CD4-positive, alpha-beta T cell treated with Interleukin-1 beta for 1 hour (primary cell): ENCODE results near the gene PPFIA1.

Experiments
- DNase-seq, 2 donors: peaks; one replicate each; pipeline ENCODE4 v3.0.0-alpha.2; 2020 to 2022

The PPFIA1 gene

DNA sequence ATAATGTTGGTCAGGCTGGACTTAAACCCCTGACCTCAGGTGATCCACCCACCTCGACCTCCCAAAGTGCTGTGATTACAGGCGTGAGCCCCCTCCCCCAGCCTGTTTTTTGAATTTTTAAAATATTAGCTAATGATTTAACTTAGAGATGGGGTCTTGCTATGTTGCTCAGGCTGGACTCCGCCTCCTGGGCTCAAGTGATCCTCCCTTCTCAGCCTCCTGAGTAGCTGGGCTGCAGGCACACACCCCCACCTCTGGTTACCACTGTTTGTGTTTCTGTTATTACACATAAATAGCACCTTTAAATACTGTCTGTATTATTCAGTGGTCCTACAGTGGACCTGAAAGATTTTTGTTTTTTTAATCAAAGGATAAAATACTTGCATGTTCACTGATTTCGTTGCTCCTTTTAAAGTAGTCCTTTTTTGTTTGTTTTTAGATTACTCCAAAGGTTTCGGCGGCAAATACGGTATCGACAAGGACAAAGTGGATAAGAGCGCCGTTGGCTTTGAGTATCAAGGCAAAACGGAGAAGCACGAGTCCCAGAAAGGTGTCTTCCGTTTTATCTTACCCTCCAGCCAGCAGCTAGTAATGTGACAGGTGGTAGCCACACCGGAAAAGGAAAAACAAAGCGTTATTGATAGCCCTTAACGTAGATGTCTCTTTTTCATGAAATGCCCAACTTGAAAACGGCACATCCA lies 149.0 kb downstream of the PPFIA1 start:
- DNase-seq: no peak

DNA sequence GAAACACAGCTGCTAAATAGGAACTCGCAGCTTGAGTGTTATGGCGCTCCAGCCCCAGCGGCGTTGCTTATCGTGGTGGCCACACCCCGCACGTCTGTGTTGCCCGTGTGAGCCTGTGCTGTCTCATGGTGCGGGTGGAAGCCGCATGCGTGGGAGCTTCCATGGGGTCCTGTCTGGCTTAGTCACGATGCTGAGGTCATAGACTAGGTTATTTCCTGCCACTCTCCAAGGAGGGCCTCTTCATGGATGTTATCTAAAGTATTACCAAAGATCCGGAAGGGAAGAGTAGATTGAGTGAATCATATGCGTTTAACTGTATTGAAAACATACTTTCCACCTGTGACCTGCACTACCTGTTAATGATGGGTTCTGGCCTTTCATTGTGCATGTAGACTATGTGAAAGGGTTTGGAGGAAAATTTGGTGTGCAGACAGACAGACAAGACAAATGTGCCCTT lies 149.5 kb downstream of the PPFIA1 start:
- DNase-seq: no peak

DNA sequence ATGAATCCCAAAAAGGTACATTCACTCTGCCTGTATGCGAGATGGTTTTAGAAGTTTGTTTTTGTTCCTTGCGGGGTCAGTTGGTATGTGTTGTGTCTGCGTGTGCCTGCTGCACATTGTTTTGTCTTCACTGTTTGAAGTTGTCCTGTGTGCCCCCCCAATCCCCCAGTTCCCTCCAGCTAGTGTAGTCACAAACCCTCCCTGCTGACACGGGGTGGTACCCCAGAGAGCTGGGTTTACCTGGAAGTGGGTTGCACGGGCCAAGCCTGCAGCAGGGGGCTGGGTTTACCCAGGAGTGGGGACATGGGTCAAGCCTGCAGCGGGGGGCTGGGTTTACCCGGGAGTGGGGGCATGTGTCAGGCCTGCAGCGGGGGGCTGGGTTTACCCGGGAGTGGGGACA lies 150.0 kb downstream of the PPFIA1 start:
- no peak for DNase-seq

DNA sequence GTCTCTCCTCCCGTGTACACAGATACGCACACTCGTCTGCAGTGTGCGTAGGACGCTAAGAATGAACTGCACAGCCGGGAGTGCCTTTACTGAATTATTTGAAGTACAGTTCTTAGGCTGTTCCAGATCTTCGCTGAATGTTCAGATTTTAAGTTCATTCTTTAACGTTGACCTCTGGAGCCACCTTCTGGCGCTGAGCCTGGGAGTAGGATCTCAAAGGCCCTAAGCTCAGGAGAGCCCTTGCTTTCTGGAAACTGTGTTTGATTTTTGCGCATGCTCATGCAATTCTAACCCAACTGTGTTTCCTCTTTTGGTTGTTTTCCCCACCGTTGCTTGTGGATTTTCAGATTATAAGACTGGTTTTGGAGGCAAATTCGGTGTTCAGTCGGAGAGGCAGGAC lies 150.6 kb downstream of the PPFIA1 start:
- DNase-seq: no peak

DNA sequence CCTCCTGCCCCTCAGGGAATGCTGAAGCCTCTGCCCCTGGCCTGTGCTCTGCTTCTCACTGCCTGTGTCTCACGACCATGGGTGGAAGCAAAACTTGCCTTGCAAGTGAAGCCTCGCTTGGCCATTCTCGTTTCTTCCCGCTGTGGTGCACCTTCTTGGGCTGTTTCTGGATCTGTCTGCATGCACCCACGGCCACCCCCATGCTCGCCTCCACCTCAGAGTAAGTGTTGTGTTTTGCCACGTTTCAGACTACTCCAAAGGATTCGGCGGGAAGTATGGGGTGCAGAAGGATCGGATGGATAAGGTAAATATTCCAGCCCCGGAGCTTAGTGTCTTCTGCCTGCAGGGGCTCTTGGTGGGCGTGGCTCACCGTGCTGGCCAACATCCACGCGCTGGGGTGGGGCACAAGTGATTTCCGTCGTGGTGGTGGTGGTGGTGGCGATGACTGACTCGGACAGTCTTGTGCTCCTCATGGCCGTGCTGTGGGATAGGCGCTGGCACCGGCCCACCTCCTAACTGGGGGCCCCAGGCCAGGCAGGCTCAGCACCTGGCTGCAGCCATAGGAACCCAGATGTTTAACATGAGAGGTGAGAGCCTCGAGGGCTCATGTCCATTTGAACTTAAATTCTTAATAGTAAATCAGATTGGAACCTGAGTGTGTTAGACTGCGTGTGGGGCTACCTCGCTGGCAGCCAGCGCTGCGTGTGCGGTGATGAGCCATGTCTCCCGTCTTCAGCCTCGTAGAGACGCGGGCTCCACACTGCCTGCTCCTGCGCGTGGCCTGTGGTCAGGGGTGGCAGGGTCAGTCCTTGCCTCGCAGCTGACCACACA lies 152.4 kb downstream of the PPFIA1 start:
- no peak for DNase-seq

DNA sequence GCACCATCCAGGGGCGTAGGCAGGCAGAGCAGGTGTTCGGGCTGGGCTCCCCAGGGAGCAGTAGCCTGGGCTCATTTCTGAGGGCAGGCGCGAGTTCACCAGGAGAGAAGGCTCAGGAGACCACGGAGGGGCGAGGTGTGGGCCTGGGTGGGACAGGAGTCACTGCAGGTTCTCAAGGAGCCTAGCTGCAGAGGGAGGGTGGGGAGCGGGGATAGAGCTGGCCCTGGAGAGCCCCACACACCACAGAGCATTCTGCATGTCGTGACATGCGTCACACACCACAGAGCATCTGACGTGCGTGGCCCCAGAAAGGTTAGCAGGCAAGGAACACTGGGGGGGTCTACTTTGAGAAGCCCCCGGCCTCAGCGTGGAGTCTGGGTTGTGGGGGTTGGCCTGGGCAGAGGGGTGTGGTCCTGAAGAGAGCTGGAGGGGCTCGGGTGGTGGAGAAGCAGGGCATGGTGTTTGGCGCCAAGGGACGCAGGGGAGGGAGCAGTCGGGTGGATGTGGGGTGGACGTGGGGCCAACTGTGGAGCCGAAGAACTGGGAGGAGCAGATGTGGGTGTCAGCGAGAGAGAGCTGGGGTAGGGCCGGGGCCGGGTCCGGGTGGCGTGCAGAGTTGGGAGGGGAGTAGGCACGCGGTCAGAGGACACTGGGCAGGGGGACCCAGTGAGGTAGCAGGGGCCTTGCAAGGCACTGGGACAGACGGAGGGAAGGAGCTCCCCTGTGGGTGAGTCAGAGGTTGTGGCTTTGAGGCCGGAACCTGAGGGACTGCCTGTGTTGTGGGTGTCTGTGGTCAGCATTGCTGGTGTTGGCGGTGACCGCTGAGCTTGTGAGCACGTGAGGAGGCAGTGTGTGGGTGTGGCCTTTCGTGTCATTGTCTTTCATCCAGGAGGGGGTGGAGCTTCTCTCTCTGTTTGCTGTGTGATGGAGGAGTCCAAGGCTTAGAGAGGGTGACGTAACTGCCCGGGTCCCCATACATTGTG lies 153.3 kb downstream of the PPFIA1 start:
- peak; percentile 39 to 71 for DNase-seq

DNA sequence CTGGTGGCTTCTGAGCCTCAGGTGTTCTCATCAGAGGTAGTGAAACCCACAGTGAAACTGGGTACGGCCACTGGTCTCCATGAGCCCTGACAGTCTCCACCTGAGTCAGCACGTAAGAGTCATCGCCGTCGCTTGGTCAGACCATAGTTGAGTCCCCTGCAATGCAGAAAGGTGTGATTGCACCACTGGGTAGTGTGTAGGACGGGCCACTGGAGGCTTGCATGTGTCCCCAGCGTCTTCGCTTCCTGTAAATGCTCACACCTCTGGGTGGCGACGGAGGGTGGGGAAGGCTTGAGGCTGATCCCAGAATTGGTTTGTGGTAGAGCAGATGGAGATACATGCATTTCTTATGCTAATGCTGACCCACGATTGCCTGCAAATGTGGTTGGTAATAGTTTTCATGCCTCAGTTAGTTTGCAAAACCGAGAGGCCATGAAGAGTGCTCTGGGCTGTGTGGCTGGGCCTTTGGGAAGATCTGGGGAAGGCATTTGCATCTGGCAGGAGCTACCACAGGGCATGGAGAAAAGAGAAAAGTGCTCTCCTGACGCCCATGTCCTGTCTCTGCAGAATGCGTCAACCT lies 154.4 kb downstream of the PPFIA1 start:
- DNase-seq: no peak

DNA sequence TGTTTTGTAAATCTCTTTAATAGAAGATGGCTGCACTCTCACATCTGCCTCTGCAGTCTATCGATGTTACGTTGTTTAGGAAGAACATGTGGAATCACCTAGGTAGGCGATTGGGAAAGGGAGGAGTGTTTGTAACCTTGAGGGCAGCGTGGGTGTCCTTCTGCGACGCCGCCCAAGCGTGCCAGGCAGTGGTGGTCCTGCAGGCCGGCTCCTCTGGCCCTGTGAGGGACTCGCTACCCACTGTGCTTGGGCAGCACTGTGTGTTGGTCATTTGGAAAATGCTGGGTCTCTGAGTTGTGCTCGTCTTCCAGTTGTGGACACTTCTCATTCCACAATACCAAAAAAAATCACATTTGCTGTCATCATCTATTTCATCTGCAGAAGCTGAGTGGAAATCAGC lies 156.9 kb downstream of the PPFIA1 start:
- no peak for DNase-seq

DNA sequence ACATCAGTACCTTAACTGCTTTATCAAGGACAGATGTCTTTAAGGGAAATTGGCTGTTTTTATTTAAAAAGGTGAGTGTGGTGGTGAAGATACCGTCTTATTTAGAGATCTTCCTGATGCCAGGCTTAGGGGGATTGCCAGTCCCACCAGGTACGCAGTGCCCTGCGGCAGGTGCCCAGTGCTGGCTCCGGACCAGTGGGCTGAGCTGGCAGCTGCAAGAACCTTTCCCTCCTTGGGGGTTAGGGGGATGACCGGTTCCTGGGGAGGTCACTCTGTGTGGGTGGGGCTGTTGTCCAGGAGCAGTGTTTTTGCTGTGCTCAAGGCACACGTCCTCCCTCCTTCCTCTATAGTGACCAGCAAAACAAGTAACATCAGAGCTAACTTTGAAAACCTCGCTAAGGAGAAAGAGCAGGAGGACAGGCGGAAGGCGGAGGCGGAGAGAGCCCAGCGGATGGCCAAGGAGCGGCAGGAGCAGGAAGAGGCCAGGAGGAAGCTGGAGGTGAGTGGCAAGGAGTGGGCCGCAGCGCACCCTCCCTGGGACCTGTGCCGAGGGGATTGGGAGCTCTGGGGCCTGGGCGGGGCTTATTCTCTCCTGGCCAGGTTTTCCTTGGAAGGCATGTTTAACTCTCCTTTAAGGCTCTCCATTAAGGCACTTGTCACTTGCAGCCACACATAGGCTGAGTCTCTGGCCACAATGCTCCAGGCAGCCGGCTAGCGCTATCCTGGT lies 158.4 kb downstream of the PPFIA1 start:
- DNase-seq: no peak

DNA sequence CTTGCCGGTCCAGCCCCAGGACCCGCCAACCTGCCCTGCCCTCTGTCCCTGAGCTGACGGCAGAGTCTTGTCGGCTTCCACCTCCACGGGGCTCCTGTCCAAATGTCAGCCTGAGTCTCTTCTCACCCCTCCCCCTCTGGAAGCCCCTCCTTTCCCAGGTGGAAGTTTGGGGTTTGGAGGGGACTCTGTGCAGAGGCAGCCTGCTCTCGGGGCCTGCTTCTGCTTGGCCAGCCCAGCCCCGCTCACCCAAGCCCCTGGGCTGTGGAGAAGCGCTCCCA lies 158.9 kb downstream of the PPFIA1 start:
- DNase-seq: no peak

DNA sequence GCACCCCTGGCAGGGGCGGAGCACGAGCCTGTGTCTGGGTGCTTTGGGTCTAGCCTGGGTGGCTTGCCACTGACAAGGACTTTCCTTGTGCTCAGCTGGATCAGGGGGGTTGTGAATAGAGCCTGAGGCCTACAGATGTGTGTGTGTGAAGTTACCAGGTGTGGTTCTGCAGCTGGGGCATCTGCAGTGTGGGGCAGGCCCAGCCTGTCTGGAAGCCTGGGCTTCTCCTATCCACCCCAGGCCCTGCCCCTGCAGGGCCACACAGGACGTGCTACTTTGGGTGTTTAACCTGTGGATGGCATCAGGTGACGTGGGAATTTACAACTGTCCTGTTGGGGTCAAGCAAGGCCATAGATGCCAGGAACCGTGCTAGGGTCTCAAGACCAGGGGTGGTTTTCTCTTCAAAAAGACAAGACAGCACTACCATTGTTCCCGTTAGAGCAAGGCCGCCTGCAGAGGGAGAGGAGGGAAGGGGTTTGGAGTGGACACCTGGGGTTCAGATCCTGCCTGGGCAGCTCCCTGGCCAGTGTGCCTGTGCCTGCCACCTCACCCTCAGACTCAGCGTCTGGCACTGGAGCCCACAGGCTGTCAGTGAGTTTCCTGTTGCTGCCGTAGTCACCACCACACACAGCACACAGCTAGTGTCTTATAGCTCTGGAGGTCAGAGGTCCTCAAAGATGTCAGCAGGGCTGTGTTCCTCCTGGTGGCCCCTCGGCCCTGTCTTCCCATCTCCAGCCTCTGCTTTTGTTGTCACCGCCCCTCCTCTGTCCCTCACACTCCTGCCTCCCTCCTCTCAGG lies 159.4 kb downstream of the PPFIA1 start:
- no peak for DNase-seq

DNA sequence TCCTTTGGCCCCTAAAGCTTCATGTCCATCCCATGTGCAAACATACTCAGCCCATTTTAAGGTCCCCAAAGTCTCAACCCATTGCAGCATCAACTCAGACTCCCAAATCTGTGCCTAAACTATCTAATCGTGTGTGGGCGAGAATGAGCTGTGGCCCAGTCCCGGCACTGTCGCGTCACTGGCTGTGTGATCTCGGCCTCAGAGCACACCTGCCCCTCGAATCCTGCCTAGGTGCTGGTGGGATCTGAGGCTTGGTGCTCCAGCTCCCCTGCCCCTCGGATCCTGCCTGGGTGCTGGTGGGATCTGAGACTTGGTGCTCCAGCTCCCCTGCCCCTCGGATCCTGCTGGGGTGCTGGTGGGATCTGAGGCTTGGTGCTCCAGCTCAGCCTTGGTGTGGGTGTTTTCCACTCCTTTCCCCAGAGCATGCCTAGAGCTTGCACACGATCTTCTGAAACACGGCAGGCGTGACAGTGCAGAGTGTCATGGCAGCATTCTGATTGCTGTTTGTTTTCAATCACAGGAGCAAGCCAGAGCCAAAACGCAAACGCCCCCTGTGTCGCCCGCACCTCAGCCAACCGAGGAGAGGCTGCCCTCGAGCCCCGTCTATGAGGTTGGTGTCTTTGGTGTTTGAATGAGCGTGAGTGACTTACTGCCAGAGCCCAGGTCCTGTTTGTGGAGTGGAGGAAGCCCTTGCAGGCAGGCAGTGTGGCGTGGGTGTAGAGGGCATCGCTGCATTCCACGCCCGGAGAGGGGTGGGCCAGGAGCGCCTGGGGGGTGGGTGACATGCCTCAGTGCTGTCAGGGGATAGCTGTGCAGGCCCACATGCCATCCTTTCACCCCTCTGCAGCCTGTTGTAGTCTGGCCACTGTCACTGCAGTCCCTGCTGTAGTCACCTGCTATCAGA lies 160.4 kb downstream of the PPFIA1 start:
- no peak for DNase-seq

DNA sequence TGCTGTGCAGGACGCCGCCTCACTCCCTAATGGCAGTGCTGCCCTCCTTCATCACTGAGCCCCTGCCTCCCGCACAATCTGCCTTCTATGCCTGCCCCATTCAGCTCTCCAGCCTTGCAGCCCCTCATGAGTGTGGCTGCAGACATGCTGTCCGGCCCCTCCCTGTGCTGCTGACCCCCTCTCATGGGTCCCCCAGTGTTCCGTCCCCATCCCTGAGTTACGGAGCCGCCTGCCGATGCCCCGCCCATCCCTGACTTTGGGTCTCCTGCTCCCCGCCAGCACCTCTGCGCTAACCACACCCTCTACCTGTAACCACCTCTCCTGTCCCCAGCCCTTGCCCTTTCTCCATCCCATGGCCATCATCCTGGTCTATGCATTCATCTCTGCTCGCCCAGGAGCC lies 161.1 kb downstream of the PPFIA1 start:
- no peak for DNase-seq

DNA sequence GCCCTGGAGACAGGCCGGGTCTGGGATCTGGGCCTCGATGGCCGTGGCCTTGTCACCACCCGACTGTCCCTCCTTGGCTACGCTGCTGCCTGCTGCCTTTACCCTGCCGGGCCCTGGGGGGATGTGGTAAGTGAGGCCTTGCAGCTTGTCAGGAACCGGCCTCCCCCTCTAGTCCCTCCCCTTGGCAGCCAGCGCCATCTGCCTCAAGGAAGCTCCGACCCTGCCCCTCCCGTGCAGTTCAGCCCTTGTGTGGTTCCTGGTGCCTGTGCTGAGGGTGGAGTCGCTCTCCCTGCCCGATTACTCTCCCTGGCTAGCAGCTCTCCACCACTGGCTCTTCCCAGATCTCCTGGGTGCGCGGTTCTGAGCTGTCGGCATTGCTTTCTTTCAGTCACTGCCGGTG lies 161.6 kb downstream of the PPFIA1 start:
- no peak for DNase-seq

DNA sequence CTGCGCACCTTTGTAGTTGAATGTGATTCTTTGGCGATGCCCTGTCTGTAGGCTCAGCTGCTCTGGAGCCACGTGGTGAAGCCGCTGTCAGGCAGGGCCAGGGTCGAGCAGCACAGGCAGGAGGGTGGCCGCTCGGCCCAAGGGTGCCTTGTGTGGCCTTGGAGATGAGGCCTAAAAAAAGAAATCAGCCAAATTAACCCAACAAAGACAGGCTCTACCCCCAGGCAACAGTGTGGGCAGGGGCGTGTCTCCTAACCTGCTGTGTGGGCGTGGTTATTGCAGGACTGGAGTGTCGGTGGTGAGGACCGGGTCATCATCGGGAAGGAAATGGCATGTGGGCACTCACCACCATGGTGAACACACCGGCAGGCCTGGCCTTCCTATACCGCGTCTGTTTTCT lies 162.1 kb downstream of the PPFIA1 start:
- DNase-seq: no peak

DNA sequence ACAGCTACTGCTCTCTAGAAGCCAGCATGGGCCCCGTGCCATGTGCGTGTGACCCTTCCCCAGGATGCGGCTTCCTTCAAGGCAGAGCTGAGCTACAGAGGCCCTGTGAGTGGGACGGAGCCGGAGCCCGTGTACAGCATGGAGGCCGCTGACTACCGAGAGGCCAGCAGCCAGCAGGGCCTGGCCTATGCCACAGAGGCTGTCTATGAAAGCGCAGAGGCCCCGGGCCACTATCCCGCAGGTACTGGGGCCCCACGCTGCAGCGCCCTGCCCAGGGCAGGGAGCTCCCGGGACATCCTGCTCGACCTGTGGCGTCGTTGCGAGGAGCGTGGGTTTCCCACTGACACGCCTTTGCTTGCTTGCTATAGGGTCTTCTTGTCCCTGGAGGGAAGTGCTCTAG lies 162.5 kb downstream of the PPFIA1 start:
- DNase-seq: no peak

DNA sequence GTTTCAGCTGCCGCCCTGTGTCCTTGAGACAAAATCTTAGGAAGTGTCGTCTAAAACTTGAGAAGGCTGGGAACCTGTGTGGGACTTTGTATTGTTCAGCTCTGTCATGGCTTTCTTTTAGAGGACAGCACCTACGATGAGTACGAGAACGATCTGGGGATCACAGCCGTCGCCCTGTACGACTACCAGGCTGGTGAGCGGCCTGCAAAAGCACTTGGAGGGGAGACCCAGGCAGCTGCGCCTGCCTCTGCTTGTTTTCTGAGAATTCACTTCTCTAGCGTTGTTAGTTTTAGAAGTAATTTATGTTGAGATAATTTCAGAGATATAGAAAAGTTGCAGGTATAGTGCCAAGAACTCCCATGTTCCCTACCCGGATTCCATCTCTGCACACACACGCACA lies 163.0 kb downstream of the PPFIA1 start:
- DNase-seq: no peak
